Measurements from ENCODE around the gene PUM1. TPM values are rescaled to one million over a fixed set of nuclear protein-coding genes. Genes with fewer than 3 reads are reported as not detected.

PUM1 gene
- total RNA-seq, 1 experiment from 2014 or later, result 43.3 TPM

DNA sequence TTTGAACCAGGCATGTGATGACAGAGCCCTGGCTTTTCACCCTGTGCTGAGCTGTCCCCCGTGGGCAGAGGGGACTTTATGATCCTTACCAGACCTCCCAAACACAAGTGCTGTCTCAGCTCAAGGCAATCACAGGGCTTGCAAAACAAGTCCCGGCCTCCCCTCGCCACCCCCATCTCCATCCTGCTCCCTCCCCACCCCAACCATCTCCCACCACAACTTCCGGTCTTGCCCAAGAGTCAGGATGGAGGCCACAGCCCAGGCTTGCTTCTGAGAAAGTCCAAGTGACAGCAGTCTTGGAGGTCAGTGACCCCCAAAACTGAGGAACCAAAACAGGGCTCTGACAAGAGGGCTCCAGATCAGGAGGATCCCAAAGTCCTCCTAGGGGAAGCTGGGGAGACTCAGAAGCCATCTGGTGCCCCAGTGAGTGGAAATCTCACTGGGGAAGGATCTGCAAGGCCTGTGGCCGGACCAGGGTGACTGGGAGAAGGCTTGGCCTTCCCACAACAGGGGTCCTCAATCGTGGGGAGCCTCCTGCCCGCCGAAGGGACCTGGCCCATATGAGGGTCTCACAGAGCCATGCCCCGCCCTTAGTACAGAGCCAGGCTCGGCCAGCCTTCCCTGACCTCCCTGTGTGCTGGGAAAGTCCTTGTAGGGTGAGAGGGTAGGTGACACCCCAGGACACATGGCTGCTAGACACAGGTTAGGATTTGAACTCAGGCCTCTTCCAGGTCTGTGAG lies 152.4 kb downstream of the PUM1 start:
- Histone ChIP-seq H3K79me2 (ENCODE audit: low read length) (no peaks in the 10 kb centered on the region), H3K27me3 (ENCODE audit: low read length) (no peaks in the 10 kb centered on the region), H3K27ac (ENCODE audit: low read length) (no peak overlapping the region), H3K4me3 (ENCODE audit: low read length) (no peak overlapping the region), H2AFZ (ENCODE audit: low read length) (no peak overlapping the region), H4K20me1 (ENCODE audit: low read length) (no peaks in the 10 kb centered on the region), H3K36me3 (ENCODE audit: low read depth, low read length) (no peaks in the 10 kb centered on the region; the same call in 1 of the 2 replicates), H3F3A (ENCODE audit: low read length, unreplicated experiment) (no peaks in the 10 kb centered on the region), H3K9me2 (replicated peaks; ENCODE audit: low read length) (no peaks in the 10 kb centered on the region), H3K9ac (ENCODE audit: low read length) (no peak overlapping the region), H3K4me2 (ENCODE audit: low read length) (no peak overlapping the region), H3K4me1 (ENCODE audit: insufficient read depth, low read length) (peaks cover 4% of the 10 kb centered on the region), H3K9me3 (ENCODE audit: low read length) (no peaks in the 10 kb centered on the region)
- intact Hi-C loops (cut with micrococcal nuclease), result no loop called here
- ATAC-seq (no peak), DNase-seq (no peak)
- ChIA-PET POLR2A (ENCODE audit: unreplicated experiment) (no interaction called here), CTCF (interaction anchor here (1.0 kb wide), 1 partner anchor 195 kb away, joined by 3 read pairs; no protein-coding TSS in a partner anchor)
- no TSS peak for BruUV-seq (replicated peaks)
- TF ChIP-seq EZH2phosphoT487 (IDR thresholded peaks at IDR 0.05; ENCODE audit: borderline replicate concordance, low read length), result no peak
- TF ChIP-seq, protein P1, sequence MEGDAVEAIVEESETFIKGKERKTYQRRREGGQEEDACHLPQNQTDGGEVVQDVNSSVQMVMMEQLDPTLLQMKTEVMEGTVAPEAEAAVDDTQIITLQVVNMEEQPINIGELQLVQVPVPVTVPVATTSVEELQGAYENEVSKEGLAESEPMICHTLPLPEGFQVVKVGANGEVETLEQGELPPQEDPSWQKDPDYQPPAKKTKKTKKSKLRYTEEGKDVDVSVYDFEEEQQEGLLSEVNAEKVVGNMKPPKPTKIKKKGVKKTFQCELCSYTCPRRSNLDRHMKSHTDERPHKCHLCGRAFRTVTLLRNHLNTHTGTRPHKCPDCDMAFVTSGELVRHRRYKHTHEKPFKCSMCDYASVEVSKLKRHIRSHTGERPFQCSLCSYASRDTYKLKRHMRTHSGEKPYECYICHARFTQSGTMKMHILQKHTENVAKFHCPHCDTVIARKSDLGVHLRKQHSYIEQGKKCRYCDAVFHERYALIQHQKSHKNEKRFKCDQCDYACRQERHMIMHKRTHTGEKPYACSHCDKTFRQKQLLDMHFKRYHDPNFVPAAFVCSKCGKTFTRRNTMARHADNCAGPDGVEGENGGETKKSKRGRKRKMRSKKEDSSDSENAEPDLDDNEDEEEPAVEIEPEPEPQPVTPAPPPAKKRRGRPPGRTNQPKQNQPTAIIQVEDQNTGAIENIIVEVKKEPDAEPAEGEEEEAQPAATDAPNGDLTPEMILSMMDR (conservative IDR thresholded peaks at IDR 0.05; ENCODE audit: low read depth, low read length), result no peak
- TF ChIP-seq EZH2 (IDR thresholded peaks at IDR 0.05; ENCODE audit: low read length, unreplicated experiment), result no peak

DNA sequence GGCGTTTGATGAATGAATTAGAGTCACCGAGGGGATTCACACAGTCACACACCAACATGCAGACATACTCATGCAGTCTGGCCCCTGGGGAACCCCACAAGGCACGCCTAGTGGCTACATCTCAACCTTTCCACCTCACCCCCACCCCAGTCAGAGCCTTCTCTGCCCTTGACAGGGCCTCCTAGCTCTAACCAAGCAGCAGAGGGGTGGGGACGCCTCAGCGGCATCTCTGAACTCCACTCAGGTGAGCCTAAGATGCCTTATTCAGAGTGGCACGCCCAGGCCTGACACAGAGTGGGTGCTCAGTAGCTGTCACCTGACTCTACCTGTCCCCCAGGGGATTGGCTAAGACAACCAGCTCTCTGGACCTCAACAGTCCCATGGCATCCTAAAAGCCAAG lies 153.3 kb downstream of the PUM1 start:
- H3F3A ChIP-seq (ENCODE audit: low read length, unreplicated experiment), result no peaks in the 10 kb centered on the region
- no TSS peak for BruUV-seq (replicated peaks)
- ChIA-PET CTCF (interaction anchor here (0.6 kb wide), 1 partner anchor 111 kb away, joined by 3 read pairs; no protein-coding TSS in a partner anchor), POLR2A (ENCODE audit: unreplicated experiment) (no interaction called here)
- H3K4me1 ChIP-seq (ENCODE audit: insufficient read depth, low read length), result peaks cover 10% of the 10 kb centered on the region
- TF ChIP-seq, protein P1 (conservative IDR thresholded peaks at IDR 0.05; ENCODE audit: low read depth, low read length), result no peak
- no peak for TF ChIP-seq EZH2 (IDR thresholded peaks at IDR 0.05; ENCODE audit: low read length, unreplicated experiment)
- TF ChIP-seq EZH2phosphoT487 (IDR thresholded peaks at IDR 0.05; ENCODE audit: borderline replicate concordance, low read length), result no peak
- H3K4me3 ChIP-seq (ENCODE audit: low read length), result no peak overlapping the region
- no peak overlapping the region for H2AFZ ChIP-seq (ENCODE audit: low read length)
- no peak for DNase-seq
- H3K9me2 ChIP-seq (replicated peaks; ENCODE audit: low read length), result no peaks in the 10 kb centered on the region
- intact Hi-C loops (cut with micrococcal nuclease), result no loop called here
- H3K27me3 ChIP-seq (ENCODE audit: low read length), result no peaks in the 10 kb centered on the region
- H3K9me3 ChIP-seq (ENCODE audit: low read length), result no peaks in the 10 kb centered on the region
- H3K79me2 ChIP-seq (ENCODE audit: low read length), result peaks cover 4% of the 10 kb centered on the region; the same call in 1 of the 2 replicates
- no peak for ATAC-seq
- H3K36me3 ChIP-seq (ENCODE audit: low read depth, low read length), result no peaks in the 10 kb centered on the region; the same call in 1 of the 2 replicates
- no peak overlapping the region for H3K9ac ChIP-seq (ENCODE audit: low read length)
- H4K20me1 ChIP-seq (ENCODE audit: low read length), result no peaks in the 10 kb centered on the region
- H3K4me2 ChIP-seq (ENCODE audit: low read length), result no peak overlapping the region
- H3K27ac ChIP-seq (ENCODE audit: low read length), result no peak overlapping the region
